K562 (cell line): ENCODE measurements around the gene RAB13. TPM values are rescaled to one million over a fixed set of nuclear protein-coding genes. Genes with fewer than 3 reads are reported as not detected.
A peak's percentile ranks its signal among the peaks of the same experiment; 100 is the strongest.

Source experiments
- ATAC-seq: fragments of 200-7000 bp; cut with Tn5 transposase; 3 replicates; pipeline ENCODE4 v1.9.1; 2020; ENCODE audit warnings: moderate library complexity
- BruUV-seq: library from RNA; stranded (reverse); fragments of 400-500 nt; replicated peaks from 2 replicates; lab custom pipeline; 2021; lab: Mats Ljungman, UMichigan
- CTCF ChIA-PET: fragments of 300-600 bp; formaldehyde crosslinking; extraction: SDS; loops from one replicate; lab custom pipeline; 2021; ENCODE audit warnings: low intra/inter-chr PET ratio; lab: Yijun Ruan, JAX
- POLR2A ChIA-PET: fragments of 300-600, 350-650 bp; sonication (Branson Sonifier 250); formaldehyde crosslinking; extraction: SDS; loops from one replicate; lab custom pipeline; 2021; ENCODE audit warnings: antibody characterized with exemption, inconsistent platforms; lab: Yijun Ruan, JAX
- DNase-seq, 4 experiments: peaks; one replicate each; pipeline versions ENCODE4 v3.0.0 to v3.0.0-alpha.2; 2011 to 2018; ENCODE audit warnings: low spot score in 3 of 4, mixed read lengths in 3 of 4; ENCODE audit errors: extremely low read depth in 1 of 4
- FAIRE-seq: peaks from 2 replicates; lab custom pipeline; 2011; peaks lifted over from hg19 to GRCh38; lab: Jason Lieb, UNC
- H2AFZ ChIP-seq: 2 replicates; pipeline ENCODE4 v1.6.0; 2011; ENCODE audit warnings: low read depth, low read length, control low read depth, inconsistent platforms
- H3K27ac ChIP-seq: fragments of 200-600 bp; 3 replicates; pipeline ENCODE4 v1.8.0; 2011; ENCODE audit warnings: low read depth, mild to moderate bottlenecking, control low read depth, inconsistent platforms, low read length, moderate library complexity, mixed read lengths; ENCODE audit errors: extremely low read depth
- H3K27me3 ChIP-seq, 2 experiments: fragments of 300-600 bp in 1 of 2; 2 replicates in 1 of 2; 3 replicates in 1 of 2; pipeline versions ENCODE4 v1.6.0 to v1.8.0; 2011; ENCODE audit warnings: inconsistent platforms in 2 of 2, low read length in 2 of 2, mild to moderate bottlenecking in 1 of 2, mixed read lengths in 1 of 2, moderate library complexity in 1 of 2; ENCODE audit not compliant: control insufficient read depth in 2 of 2, insufficient read depth in 2 of 2
- H3K36me3 ChIP-seq: fragments of 300-600 bp; 3 replicates; pipeline ENCODE4 v1.8.0; 2011; ENCODE audit warnings: mild to moderate bottlenecking, low read length, inconsistent platforms; ENCODE audit not compliant: control insufficient read depth, insufficient read depth
- H3K4me1 ChIP-seq, 2 experiments: fragments of 200-600 bp in 1 of 2; replicated peaks in 1 of 2; 2 replicates in 1 of 2; 3 replicates in 1 of 2; pipeline versions ENCODE4 v1.5.1 to v1.8.0; 2011; ENCODE audit warnings: inconsistent platforms in 2 of 2, low read length in 2 of 2, mild to moderate bottlenecking in 1 of 2, mixed read lengths in 1 of 2, moderate library complexity in 1 of 2; ENCODE audit not compliant: control insufficient read depth in 2 of 2, insufficient read depth in 2 of 2
- H3K4me2 ChIP-seq: 2 replicates; pipeline ENCODE4 v1.6.1; 2011; ENCODE audit warnings: low read length, control low read depth, inconsistent platforms, mixed read lengths; ENCODE audit not compliant: insufficient read depth
- H3K4me3 ChIP-seq: fragments of 200-600 bp; sonication (generic), shearing (Covaris generic); 2 replicates; pipeline ENCODE4 v1.5.1; 2016; ENCODE audit warnings: control low read depth, inconsistent platforms
- H3K79me2 ChIP-seq: fragments of 200-600 bp; 3 replicates; pipeline ENCODE4 v1.8.0; 2011; ENCODE audit warnings: low read length, inconsistent platforms; ENCODE audit not compliant: control insufficient read depth, insufficient read depth
- H3K9ac ChIP-seq, 2 experiments: 2 replicates each; pipeline versions ENCODE4 v1.6.0 to v1.6.1; 2011; ENCODE audit warnings: low read depth in 2 of 2, low read length in 2 of 2, control low read depth in 1 of 2, inconsistent platforms in 1 of 2, mild to moderate bottlenecking in 1 of 2, mixed read lengths in 1 of 2; ENCODE audit not compliant: insufficient read depth in 1 of 2
- H3K9me1 ChIP-seq: one replicate; pipeline ENCODE4 v1.6.0; 2011; ENCODE audit warnings: inconsistent platforms, mild to moderate bottlenecking, low read length, moderate library complexity; ENCODE audit not compliant: control insufficient read depth, insufficient read depth
- H3K9me3 ChIP-seq: replicated peaks from 2 replicates; pipeline ENCODE4 v1.5.1; 2011; ENCODE audit warnings: low read depth, low read length, inconsistent platforms; ENCODE audit not compliant: control insufficient read depth, insufficient read depth
- H4K20me1 ChIP-seq: replicated peaks from 2 replicates; pipeline ENCODE4 v1.6.1; 2011; ENCODE audit warnings: low read length, inconsistent platforms, mixed read lengths; ENCODE audit not compliant: control insufficient read depth, insufficient read depth
- ELF1 ChIP-seq: fragments of 200-800 bp; sonication (Bioruptor generic); IDR thresholded peaks from 2 replicates; pipeline ENCODE4 v1.6.1; 2016; ENCODE audit warnings: missing genetic modification characterization, missing compliant biosample characterization
- ILF3 ChIP-seq: fragments of 450-650 bp; IDR thresholded peaks from 2 replicates; pipeline ENCODE4 v1.6.1; 2018; ENCODE audit warnings: antibody characterized with exemption, mild to moderate bottlenecking, moderate library complexity, borderline replicate concordance
- KDM5B ChIP-seq: fragments of 200-600 bp; sonication (generic); IDR thresholded peaks from 2 replicates; pipeline ENCODE4 v1.6.1; 2012; ENCODE audit warnings: low read depth, mild to moderate bottlenecking, moderate library complexity, low read length, control low read depth, inconsistent platforms; ENCODE audit not compliant: insufficient replicate concordance
- MED1 ChIP-seq: sonication (generic); formaldehyde crosslinking; IDR thresholded peaks from 2 replicates; pipeline ENCODE4 v1.8.1; 2023; ENCODE audit warnings: missing genetic modification reagents, borderline replicate concordance
- RBFOX2 ChIP-seq: fragments of 200-400 bp; formaldehyde crosslinking; IDR thresholded peaks from 2 replicates; pipeline ENCODE4 v1.6.1; 2017; ENCODE audit warnings: low read depth, mild to moderate bottlenecking, low read length, moderate library complexity
- SMARCA5 ChIP-seq: fragments of 450-650 bp; IDR thresholded peaks from 2 replicates; pipeline ENCODE4 v1.6.1; 2016
- SP2 ChIP-seq: IDR thresholded peaks from 2 replicates; pipeline ENCODE4 v1.6.1; 2011; ENCODE audit warnings: mild to moderate bottlenecking, low read depth, low read length, moderate library complexity; ENCODE audit not compliant: poor library complexity, severe bottlenecking; ENCODE audit errors: extremely low read depth
- XRCC4 ChIP-seq: IDR thresholded peaks from one replicate; pipeline ENCODE4 v1.6.1; 2011; ENCODE audit not compliant: insufficient read depth, insufficient read length; ENCODE audit errors: extremely low read depth
- ZNF121 ChIP-seq: sonication (generic); formaldehyde crosslinking; conservative IDR thresholded peaks from 2 replicates; pipeline ENCODE4 v1.8.0; 2022; ENCODE audit warnings: missing genetic modification reagents
- ZNF589 ChIP-seq: fragments of 200-800 bp; sonication (Bioruptor generic); IDR thresholded peaks from 2 replicates; pipeline ENCODE4 v1.6.1; 2016; ENCODE audit warnings: low read depth, missing genetic modification characterization, missing compliant biosample characterization
- WGBS: fragments of 100-300 bp; shearing (Covaris generic); methylation state at CpG from one replicate; pipeline ENCODE4 v1.1.6; 2016; ENCODE audit warnings: low coverage, mixed read lengths; ENCODE audit not compliant: insufficient coverage; ENCODE audit errors: missing lambda C conversion rate; 5-methylcytosine and 5-hydroxymethylcytosine counted together
- in situ Hi-C: fragments of 300-500 bp; cut with MboI; formaldehyde crosslinking; loops from 4 replicates; pipeline ENCODE4 v1.15.0; 2018; ENCODE audit warnings: inconsistent platforms, mixed read lengths
- intact Hi-C: fragments of 100-400 bp; cut with micrococcal nuclease; formaldehyde crosslinking; loops from 2 replicates; pipeline ENCODE4 v1.14.2; 2022
- polyA plus RNA-seq, 8 experiments: library from polyadenylated mRNA; depleted of rRNA in 4 of 8; stranded (reverse) in 5 of 8; unstranded in 3 of 8; fragments of >200 nt; fragmentation: Nextera tagmentation in 2 of 8; fragmentation: Illumina TruSeq in 1 of 8; extraction: Ambion mirVana in 2 of 8; extraction: Trizol in 1 of 8; gene quantifications; 2 replicates each; pipeline versions ENCODE4 v1.2.1 to v1.2.3, GENCODE V29; 2011 to 2014; ENCODE audit warnings: inconsistent platforms in 1 of 8, missing spikeins in 1 of 8
- total RNA-seq, 7 experiments: library from RNA; depleted of rRNA in 6 of 7; stranded (reverse); fragments of >200 nt in 6 of 7; fragmentation: Illumina TruSeq in 2 of 7; extraction: Trizol in 2 of 7; gene quantifications; 2 replicates each; pipeline versions ENCODE4 v1.2.1 to v1.2.3, GENCODE V29; 2011 to 2021; ENCODE audit warnings: low replicate concordance in 1 of 7

The RAB13 gene
- total and polyA plus RNA-seq, 9 of the 15 experiments (the other 6 are each of a cell fraction or from before 2014, with no cell fraction given): 22.3 to 100 (median 39.8) TPM

GRCh38 chr1:153995202-153995601 lies 9.1 kb upstream of the RAB13 start:
- Histone ChIP-seq H3K9me1 (no peaks in the 10 kb centered on the region), H3K27me3 (no peaks in the 10 kb centered on the region), H3K27ac (no peak overlapping the region), H3K9me3 (no peaks in the 10 kb centered on the region), H3K4me1 (peaks cover 4 to 11% of the 10 kb centered on the region in 2 experiments; a peak in 2 of 5 replicates), H3K9ac (no peak overlapping the region), H3K4me3 (no peak overlapping the region), H4K20me1 (no peaks in the 10 kb centered on the region; the same call in 1 of the 2 replicates), H3K36me3 (peaks cover 43% of the 10 kb centered on the region), H3K79me2 (peaks cover 27% of the 10 kb centered on the region), H2AFZ (no peak overlapping the region), H3K4me2 (no peak overlapping the region)
- ATAC-seq: no peak
- TF ChIP-seq KDM5B: peak; percentile 16
- no peak for TF ChIP-seq XRCC4
- TF ChIP-seq MED1 (CRISPR knock-in tag): no peak
- intact Hi-C loops: no loop called here
- CTCF ChIA-PET: interaction anchor here (0.7 kb wide), 1 partner anchor 18 kb away, joined by 3 read pairs; no protein-coding TSS in a partner anchor
- no peak for FAIRE-seq
- no TSS peak for BruUV-seq
- 100% methylated on average over 3 of the region's 3 CpGs for whole genome bisulfite sequencing
- no peak for DNase-seq
- POLR2A ChIA-PET: interaction anchor here (1.1 to 1.2 kb wide), 2 partner anchors 32 to 34 kb away, joined by 4 to 5 read pairs; no protein-coding TSS in a partner anchor
- in situ Hi-C loops: no loop called here

GRCh38 chr1:153991806-153992205 lies 5.7 kb upstream of the RAB13 start:
- Histone ChIP-seq H4K20me1 (no peaks in the 10 kb centered on the region; the same call in 1 of the 2 replicates), H3K4me2 (peak overlapping the region; percentile 98), H3K79me2 (peaks cover 27% of the 10 kb centered on the region), H3K27me3 (no peaks in the 10 kb centered on the region), H3K4me3 (peak overlapping the region; percentile 81), H3K9me1 (no peaks in the 10 kb centered on the region), H2AFZ (no peak overlapping the region), H3K27ac (peak overlapping the region; percentile 98), H3K4me1 (peaks cover 4 to 11% of the 10 kb centered on the region in 2 experiments; a peak in 2 of 5 replicates), H3K9ac (peak overlapping the region; percentile 80 to 97), H3K36me3 (peaks cover 43% of the 10 kb centered on the region), H3K9me3 (no peaks in the 10 kb centered on the region)
- WGBS: 5% methylated on average over 2 of the region's 2 CpGs
- ChIA-PET POLR2A (interaction anchor here (0.6 to 4.4 kb wide), 23 partner anchors 10 to 287 kb away, joined by 3 to 104 read pairs (median 9); partner anchors contain the start of genes CREB3L4, CRTC2, DENND4B and GATAD2B), CTCF (no interaction called here)
- no peak for FAIRE-seq
- TF ChIP-seq SMARCA5: no peak
- TF ChIP-seq SP2: no peak
- TF ChIP-seq ZNF121 (CRISPR knock-in tag): no peak
- 0 out of 2 replicates have a peak, but pooled peaks have one; percentile 6 for TF ChIP-seq ELF1 (tag)
- no peak for TF ChIP-seq ZNF589 (CRISPR knock-in tag)
- 0 out of 2 replicates have a peak, but pooled peaks have one; percentile 24 for TF ChIP-seq ILF3
- TF ChIP-seq RBFOX2: peak; percentile 65
- intact Hi-C loops: loop anchor here (5.0 kb wide), 1 partner anchor 190 kb away; no protein-coding TSS in a partner anchor
- DNase-seq: no peak
- BruUV-seq: no TSS peak
- in situ Hi-C loops: no loop called here
- ATAC-seq: no peak
